Esophagus muscularis mucosa (tissue), 4 donors: ENCODE measurements around the gene WWOX. TPM values are rescaled to one million over a fixed set of nuclear protein-coding genes. Genes with fewer than 3 reads are reported as not detected.

Experiments used
- DNase-seq: peaks from one replicate; pipeline ENCODE4 v3.0.0-alpha.2; 2017; ENCODE audit errors: extremely low spot score
- H3K27ac ChIP-seq, 4 donors: fragments of 200-600 bp; sonication (generic); replicated peaks in 1 of 4; 1 replicate in 3 of 4; 2 replicates in 1 of 4; pipeline ENCODE4 v1.5.1; 2016 to 2019; ENCODE audit warnings: mild to moderate bottlenecking in 1 of 4
- H3K27me3 ChIP-seq, 4 donors: fragments of 200-600 bp; sonication (generic); one replicate each; pipeline versions ENCODE4 v1.5.1 to v1.6.0; 2016 to 2019
- H3K36me3 ChIP-seq, 4 donors: fragments of 200-600 bp; sonication (generic); one replicate each; pipeline ENCODE4 v1.5.1; 2016 to 2019
- H3K4me1 ChIP-seq, 4 donors: fragments of 200-600 bp; sonication (generic); one replicate each; pipeline ENCODE4 v1.5.1; 2016 to 2019
- H3K4me3 ChIP-seq, 4 donors: fragments of 200-600 bp; sonication (generic); 1 replicate in 2 of 4; 2 replicates in 2 of 4; pipeline ENCODE4 v1.5.1; 2016 to 2019; ENCODE audit warnings: mild to moderate bottlenecking in 4 of 4, moderate library complexity in 1 of 4
- H3K9me3 ChIP-seq, 4 donors: fragments of 200-600 bp; sonication (generic); 1 replicate in 3 of 4; 2 replicates in 1 of 4; pipeline ENCODE4 v1.5.1; 2016 to 2019
- CTCF ChIP-seq, 3 experiments: fragments of 200-600 bp in 2 of 3; fragments of 450-650 bp in 1 of 3; sonication (generic) in 2 of 3; IDR thresholded peaks; one replicate each; pipeline ENCODE4 v1.5.1; 2017 to 2019; ENCODE audit warnings: antibody characterized with exemption in 3 of 3, mild to moderate bottlenecking in 2 of 3, moderate library complexity in 1 of 3
- EP300 ChIP-seq: sonication (generic); formaldehyde crosslinking; IDR thresholded peaks from one replicate; pipeline ENCODE4 v1.6.1; 2017; ENCODE audit warnings: antibody characterized with exemption
- POLR2A ChIP-seq: fragments of 450-650 bp; IDR thresholded peaks from one replicate; pipeline ENCODE4 v1.6.1; 2017; ENCODE audit warnings: antibody characterized with exemption, moderate library complexity, mild to moderate bottlenecking, low read depth
- POLR2AphosphoS5 ChIP-seq, 2 donors: sonication (generic); formaldehyde crosslinking; IDR thresholded peaks; one replicate each; pipeline ENCODE4 v1.6.1; 2017; ENCODE audit warnings: antibody characterized with exemption in 2 of 2
- WGBS: methylation state at CpG from one replicate; pipeline ENCODE4 v1.1.5; 2018; 5-methylcytosine and 5-hydroxymethylcytosine counted together
- intact Hi-C: fragments of 100-400 bp; cut with DNase I; formaldehyde crosslinking; loops from one replicate; pipeline ENCODE4 v1.15.1; 2023
- total RNA-seq, 4 donors: library from RNA; depleted of rRNA; stranded (reverse); fragments of >200 nt; gene quantifications; one replicate each; pipeline versions ENCODE4 v1.1.0 to v1.2.1, GENCODE V29; 2016

Gene WWOX
- total RNA-seq, 4 donors from 2014 or later, result 14.4 to 27.8 (median 15.4) TPM

DNA sequence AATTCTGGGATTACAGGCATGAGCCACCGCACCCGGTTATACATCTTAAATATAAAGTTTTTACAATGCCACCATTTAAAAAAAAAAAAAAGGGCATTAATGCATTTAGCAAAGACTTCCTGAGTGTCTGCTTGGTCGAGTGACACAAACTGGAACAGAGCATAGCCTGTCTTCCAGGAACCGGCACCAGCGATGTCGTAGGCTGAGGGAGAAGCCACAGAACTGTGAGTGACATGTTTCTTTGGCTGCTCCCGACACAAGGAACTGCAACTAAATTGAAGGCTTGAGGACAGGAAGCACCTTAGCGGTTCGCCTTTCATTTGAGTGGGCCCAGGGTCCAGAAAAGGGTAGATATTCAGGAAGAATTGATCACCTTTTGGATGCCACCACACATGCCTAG lies 783.3 kb downstream of the WWOX start:
- no peak for TF ChIP-seq POLR2AphosphoS5 (IDR thresholded peaks at IDR 0.05)
- no peak for TF ChIP-seq EP300
- no peak for TF ChIP-seq CTCF (IDR thresholded peaks at IDR 0.05)
- TF ChIP-seq POLR2A, result no peak

GRCh38 chr16:78884204-78884603 lies 784.8 kb downstream of the WWOX start:
- Histone ChIP-seq H3K27ac (no peak overlapping the region), H3K9me3 (no peaks in the 10 kb centered on the region), H3K4me3 (no peak overlapping the region), H3K4me1 (no peaks in the 10 kb centered on the region), H3K27me3 (no peaks in the 10 kb centered on the region), H3K36me3 (no peaks in the 10 kb centered on the region)
- TF ChIP-seq POLR2AphosphoS5 (IDR thresholded peaks at IDR 0.05), result no peak
- no peak for TF ChIP-seq CTCF (IDR thresholded peaks at IDR 0.05)
- TF ChIP-seq EP300, result no peak
- TF ChIP-seq POLR2A, result no peak
- intact Hi-C loops, result no loop called here
- no peak for DNase-seq

More for the DNA sequence above, 783.3 kb downstream of the WWOX start:
- no peaks in the 10 kb centered on the region for H3K4me1 ChIP-seq
- no peaks in the 10 kb centered on the region for H3K27me3 ChIP-seq
- intact Hi-C loops, result no loop called here
- H3K4me3 ChIP-seq, result no peak overlapping the region
- no peaks in the 10 kb centered on the region for H3K9me3 ChIP-seq
- no peak overlapping the region for H3K27ac ChIP-seq
- 77% methylated on average over 9 of the region's 9 CpGs for WGBS
- no peak for DNase-seq
- no peaks in the 10 kb centered on the region for H3K36me3 ChIP-seq

GRCh38 chr16:78889346-78889745 lies 789.9 kb downstream of the WWOX start:
- Histone ChIP-seq H3K4me1 (no peaks in the 10 kb centered on the region), H3K36me3 (no peaks in the 10 kb centered on the region), H3K9me3 (no peaks in the 10 kb centered on the region), H3K27ac (no peak overlapping the region), H3K4me3 (no peak overlapping the region), H3K27me3 (no peaks in the 10 kb centered on the region)
- intact Hi-C loops, result no loop called here
- no peak for TF ChIP-seq POLR2A
- TF ChIP-seq POLR2AphosphoS5 (IDR thresholded peaks at IDR 0.05), result no peak
- no peak for TF ChIP-seq EP300
- TF ChIP-seq CTCF (IDR thresholded peaks at IDR 0.05), result no peak
- WGBS, result 78% methylated on average over 10 of the region's 10 CpGs
- no peak for DNase-seq

DNA sequence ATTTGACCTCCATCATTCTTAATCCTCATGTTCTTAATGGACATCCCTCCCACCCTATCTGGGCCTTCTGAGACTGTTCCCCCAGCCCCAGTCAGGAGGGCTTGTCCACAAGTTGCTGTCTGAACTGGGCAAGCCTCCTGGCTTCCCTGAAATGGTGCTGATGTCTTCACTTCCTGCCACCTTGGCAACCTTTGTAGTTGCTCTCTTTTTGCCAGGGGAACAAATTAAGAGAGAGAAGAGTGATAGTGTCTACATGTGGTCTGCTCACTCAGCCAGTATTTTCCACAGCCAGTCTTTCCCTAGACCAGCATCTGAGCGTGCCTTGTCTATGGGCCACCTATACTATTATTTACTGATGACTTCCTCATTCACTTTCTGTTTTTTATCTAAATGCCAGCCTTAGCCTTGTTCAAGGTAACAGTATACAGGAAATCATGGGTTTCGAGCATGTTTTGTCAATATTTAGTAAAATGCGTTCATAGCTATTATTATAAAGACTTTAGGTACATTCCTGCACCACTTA lies 791.0 kb downstream of the WWOX start:
- 97% methylated on average over 3 of the region's 3 CpGs for WGBS
- no peak overlapping the region for H3K4me3 ChIP-seq
- no peaks in the 10 kb centered on the region for H3K4me1 ChIP-seq
- no peak overlapping the region for H3K27ac ChIP-seq
- intact Hi-C loops, result no loop called here
- H3K9me3 ChIP-seq, result no peaks in the 10 kb centered on the region
- TF ChIP-seq POLR2AphosphoS5 (IDR thresholded peaks at IDR 0.05), result no peak
- no peak for TF ChIP-seq CTCF (IDR thresholded peaks at IDR 0.05)
- TF ChIP-seq POLR2A, result no peak
- no peak for TF ChIP-seq EP300
- no peaks in the 10 kb centered on the region for H3K36me3 ChIP-seq
- no peak for DNase-seq
- H3K27me3 ChIP-seq, result no peaks in the 10 kb centered on the region

DNA sequence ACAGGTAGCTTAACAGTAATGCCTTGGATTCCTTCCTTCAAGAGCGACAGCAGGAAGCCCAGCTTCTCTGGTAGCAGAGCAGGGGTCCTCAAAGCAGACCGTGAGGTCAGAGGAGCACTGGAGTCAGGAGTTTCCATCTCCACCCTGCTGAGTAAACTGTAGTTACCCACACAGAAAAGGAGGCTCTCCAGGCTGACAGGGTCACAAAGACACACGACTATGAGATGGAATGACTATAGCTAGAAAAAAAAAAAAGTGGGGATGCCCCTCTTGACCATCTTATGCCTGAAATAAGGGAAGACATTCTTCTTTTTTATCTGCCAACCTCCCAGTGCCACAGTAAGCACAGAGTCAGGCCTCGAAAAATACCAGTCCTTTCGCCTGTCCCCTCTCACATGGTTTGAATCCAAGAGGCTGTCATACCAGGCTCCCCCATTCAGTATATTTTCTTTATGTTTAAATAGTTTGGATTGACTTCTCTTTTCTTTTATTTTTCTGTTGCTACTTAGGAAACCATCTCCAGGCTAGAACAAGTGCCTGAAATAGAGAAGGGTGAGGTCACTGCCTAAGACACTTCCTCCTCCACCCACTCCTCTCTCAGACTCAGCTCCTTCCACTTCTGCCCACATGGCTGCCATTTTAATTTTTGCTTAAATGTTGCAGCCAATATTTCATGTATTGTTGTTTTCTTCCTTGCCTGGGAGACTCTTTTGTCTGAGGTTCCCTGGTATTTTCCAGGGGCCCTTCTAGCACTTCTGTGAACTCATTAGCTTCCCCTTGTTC lies 793.7 kb downstream of the WWOX start:
- 96% methylated on average over 4 of the region's 5 CpGs for WGBS
- no peak overlapping the region for H3K27ac ChIP-seq
- no peaks in the 10 kb centered on the region for H3K9me3 ChIP-seq
- TF ChIP-seq POLR2A (no peak), EP300 (no peak), CTCF (IDR thresholded peaks at IDR 0.05) (no peak), POLR2AphosphoS5 (IDR thresholded peaks at IDR 0.05) (no peak)
- no peaks in the 10 kb centered on the region for H3K36me3 ChIP-seq
- intact Hi-C loops, result no loop called here
- no peaks in the 10 kb centered on the region for H3K27me3 ChIP-seq
- no peak overlapping the region for H3K4me3 ChIP-seq
- DNase-seq, result no peak
- no peaks in the 10 kb centered on the region for H3K4me1 ChIP-seq
